Measurements from ENCODE around the gene SLC25A21.
"Not testable (repeated sequence)": the region's sequence is repeated elsewhere in the genome, so short reads cannot be mapped to it uniquely, and the experiment has no call there.

Gene SLC25A21

DNA sequence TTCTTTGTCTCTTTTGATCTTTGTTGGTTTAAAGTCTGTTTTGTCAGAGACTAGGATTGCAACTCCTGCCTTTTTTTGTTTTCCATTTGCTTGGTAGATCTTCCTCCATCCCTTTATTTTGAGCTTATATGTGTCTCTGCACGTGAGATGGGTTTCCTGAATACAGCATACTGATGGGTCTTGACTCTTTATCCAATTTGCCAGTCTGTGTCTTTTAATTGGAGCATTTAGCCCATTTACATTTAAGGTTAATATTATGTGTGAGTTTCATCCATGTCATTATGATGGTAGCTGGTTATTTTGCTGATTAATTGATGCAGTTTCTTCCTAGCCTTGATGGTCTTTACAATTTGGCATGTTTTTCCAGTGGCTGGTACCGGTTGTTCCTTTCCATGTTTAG lies 276.1 kb downstream of the SLC25A21 start:
- not testable (repeated sequence) for DNase-seq (ENCODE audit: low read depth in 2 of 2, low spot score in 1 of 2)

DNA sequence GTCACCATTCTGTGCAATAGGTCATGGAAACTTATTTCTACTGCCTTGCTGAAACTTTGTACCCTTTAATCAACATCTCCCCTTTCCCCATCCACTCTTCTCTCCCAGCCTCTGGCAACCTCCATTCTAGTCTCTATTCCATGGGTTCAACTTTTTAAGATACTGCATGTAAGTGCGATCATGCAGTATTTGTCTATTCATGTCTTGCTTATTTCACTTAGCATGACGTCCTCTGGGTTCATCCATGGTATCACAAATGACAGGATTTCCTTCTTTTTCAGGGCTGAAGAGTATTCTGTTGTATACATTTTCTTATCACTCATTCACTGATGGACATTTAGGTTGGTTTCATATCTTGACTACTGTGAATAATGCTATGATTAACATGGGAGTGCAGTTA lies 288.4 kb downstream of the SLC25A21 start:
- no peak for DNase-seq (ENCODE audit: low read depth in 2 of 2, low spot score in 1 of 2)

DNA sequence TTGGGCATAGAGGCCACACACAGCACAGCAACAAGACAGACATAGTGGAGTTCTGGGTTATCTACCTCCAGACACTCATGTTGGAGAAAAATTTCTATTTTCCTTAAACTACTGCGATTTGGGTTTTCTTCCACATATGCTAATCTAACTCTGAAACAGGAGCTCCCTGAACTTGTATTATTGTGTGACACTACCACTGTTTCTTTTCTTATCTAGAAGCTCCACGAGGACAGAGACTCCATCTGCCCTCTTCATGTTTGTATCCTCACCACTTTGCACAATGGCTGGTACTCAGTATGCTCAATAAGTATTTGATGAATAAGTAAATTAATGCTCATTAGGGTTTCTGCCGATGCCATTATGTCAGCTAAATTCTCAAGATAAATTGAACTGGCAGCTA lies 292.1 kb downstream of the SLC25A21 start:
- DNase-seq (ENCODE audit: low read depth in 2 of 2, low spot score in 1 of 2), result no peak

DNA sequence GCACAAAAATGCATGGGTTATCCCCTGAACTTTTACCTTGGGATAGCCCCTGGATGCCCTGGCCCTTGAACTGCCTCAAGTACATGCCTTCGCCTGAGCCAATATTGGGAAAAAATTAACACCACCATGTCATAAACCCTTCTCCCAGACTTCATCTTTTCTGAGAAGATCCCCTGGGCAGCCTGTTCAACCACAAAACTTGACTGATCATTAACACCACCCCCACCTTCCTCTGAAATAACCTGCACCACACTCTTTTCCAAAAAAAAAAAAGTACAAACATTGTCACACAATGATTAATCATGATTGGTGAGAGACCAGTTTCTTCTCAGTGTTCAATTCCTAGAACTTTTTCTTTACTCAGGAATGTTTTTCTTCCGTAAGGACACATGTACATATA lies 292.8 kb downstream of the SLC25A21 start:
- DNase-seq (ENCODE audit: low read depth in 2 of 2, low spot score in 1 of 2), result no peak

DNA sequence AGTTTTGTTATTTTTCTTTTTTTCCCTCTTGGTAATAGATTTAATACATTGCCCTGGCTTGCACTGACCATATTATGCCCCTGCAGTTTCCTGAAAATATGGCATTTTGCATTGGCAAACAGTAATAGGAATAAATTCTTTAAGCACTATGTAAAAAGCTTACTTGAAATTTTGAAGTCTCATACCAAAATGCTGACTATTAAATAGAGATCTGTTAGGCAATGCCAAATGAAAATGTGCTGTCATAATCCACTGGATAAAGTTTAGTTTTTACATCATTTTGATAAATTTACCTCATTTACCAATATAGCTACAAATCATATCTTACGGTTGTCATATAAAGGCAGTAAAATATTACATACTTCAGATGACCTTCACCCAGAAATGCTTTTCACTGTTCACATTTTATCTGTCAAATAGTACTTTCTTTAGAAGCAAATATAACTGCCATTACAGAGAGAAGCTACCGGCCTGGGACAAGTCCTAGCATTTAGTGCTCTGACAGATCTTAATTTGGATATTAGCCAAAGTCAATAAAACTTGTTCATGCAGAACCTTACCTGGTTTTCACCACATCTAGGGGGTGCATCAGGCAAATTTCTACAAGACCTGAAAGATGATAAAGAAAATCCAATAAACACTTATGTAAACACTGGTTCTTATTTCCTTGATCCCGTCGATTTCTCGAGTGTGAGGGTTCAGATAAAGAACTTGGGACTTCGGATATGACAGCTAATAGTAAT lies 297.8 kb downstream of the SLC25A21 start:
- no peak for DNase-seq (ENCODE audit: low read depth in 2 of 2, low spot score in 1 of 2)

DNA sequence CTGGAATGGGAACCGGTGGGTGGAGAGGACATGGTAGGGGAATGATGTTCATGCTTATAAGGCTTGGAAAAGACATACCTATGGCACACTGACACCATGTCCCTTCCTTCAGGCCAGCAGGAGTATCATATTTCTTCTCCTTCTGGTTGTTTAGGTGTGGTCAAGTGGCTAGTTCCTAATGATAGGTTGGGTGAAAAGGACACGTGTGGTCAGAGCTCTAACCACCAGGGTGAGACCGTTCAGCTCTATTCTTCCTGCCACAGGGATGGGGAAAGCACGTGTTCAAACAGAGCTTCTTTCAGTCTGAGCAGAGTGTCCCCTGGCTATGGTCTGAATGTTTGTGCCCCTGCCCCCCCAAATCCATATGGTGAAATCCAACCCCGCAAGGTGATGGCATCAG lies 301.6 kb downstream of the SLC25A21 start:
- no peak for DNase-seq (ENCODE audit: low read depth in 2 of 2, low spot score in 1 of 2)

DNA sequence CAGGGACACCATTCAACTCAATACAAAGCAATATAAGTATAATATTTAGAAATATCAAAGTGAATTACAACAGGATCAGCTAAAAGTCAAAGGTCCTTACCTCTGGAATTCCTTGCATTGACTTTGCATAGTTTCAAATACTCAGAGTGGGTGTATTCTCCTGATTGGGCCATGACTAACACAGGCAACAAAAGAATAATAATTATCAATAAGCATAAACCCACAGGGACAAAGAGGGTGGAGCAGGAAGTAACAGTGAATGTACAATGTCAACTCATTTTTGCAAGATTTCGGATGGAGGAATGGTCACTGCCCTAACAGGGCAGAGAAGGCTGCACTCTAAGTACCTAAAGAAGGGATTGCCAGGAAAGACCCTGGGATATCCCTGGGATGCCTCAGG lies 303.3 kb downstream of the SLC25A21 start:
- no peak for DNase-seq (ENCODE audit: low read depth in 2 of 2, low spot score in 1 of 2)

DNA sequence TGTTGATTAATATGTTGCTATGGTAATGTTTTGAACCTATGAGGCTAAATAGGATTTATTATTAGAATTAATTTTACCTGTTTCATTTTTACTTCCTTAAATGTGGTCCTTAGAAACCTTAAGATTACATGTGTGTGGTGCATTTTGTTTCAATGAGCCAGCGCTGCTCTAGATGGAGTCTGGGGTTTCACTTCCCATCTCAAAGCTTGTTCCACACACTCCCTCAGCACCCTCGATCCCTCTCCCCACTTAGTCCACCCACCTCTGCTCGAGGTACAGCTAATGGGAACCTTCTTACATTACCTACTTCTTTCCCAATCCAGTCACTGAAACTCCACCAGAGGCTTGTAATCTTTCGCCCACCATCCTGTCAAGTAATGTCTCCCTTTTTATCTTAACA lies 305.5 kb downstream of the SLC25A21 start:
- no peak for DNase-seq (ENCODE audit: low read depth in 2 of 2, low spot score in 1 of 2)

DNA sequence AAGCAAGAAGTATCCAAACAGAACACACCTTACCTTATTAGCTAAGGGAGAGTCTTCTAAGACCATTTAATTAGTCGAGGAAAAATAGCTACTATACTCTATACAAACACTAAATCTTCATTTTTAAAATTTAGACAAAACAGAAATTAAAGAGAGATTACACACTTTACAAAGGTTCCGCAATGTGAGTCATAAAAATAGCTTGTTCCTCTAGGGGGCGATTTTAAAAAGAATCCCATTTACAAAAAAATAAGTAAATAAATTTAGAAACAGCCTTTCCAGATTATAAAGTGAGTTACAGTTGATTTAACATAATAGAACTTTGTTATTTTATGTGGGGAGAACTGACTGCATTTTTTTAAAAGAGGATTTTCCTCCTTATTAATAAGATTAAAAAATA lies 309.1 kb downstream of the SLC25A21 start:
- DNase-seq (ENCODE audit: low read depth in 2 of 2, low spot score in 1 of 2), result no peak

DNA sequence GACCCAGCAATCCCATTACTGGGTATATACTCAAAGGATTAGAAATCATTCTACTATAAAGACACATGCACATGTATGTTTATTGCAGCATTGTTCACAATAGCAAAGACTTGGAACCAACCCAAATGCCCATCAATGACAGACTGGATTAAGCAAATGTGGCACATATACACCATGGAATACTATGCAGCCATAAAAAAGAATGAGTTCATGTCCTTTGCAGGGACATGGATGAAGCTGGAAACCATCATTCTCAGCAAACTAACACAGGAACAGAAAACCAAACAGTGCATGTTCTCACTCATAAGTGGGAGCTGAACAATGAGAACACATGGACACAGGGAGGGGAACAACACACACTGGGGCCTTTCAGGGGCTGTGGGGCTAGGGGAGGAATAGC lies 310.2 kb downstream of the SLC25A21 start:
- not testable (repeated sequence) for DNase-seq (ENCODE audit: low read depth in 2 of 2, low spot score in 1 of 2)

DNA sequence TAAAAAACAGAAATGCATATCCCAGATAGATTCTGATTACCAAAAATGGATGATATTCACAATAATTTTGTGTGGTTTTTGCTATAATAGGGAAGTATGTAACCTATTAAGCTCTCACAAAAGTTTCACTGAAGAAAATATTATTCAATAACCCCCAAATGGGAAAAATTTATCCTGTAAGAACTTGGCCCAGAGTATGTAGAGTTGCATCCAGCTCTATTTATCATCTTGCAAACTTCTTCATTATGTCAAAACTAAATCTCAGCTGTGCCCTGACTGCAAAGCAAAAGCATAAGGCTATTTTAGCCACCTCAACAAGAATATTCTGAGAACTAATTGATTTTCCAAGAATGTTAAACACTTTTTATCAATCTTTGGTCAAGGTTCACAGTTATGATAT lies 311.6 kb downstream of the SLC25A21 start:
- DNase-seq (ENCODE audit: low read depth in 2 of 2, low spot score in 1 of 2), result no peak

DNA sequence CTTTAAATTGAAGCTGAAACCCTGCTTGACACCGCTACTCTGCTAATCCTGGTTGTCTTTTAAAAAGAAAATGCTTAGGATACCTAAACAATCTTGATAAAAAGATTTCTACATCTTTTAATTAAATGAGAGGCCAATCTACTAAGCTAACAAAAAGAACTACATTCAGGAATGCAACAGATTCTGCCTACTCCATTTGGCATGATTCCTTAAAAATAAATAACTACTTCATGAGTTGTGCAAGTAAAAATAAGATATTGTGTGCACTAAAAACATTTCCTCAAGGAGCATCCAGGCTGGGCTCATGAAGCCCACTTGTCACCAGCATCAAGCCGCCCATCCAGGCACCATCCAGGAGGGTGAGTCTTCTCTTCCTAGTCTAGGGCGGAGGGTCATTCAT lies 313.3 kb downstream of the SLC25A21 start:
- no peak for DNase-seq (ENCODE audit: low read depth in 2 of 2, low spot score in 1 of 2)

DNA sequence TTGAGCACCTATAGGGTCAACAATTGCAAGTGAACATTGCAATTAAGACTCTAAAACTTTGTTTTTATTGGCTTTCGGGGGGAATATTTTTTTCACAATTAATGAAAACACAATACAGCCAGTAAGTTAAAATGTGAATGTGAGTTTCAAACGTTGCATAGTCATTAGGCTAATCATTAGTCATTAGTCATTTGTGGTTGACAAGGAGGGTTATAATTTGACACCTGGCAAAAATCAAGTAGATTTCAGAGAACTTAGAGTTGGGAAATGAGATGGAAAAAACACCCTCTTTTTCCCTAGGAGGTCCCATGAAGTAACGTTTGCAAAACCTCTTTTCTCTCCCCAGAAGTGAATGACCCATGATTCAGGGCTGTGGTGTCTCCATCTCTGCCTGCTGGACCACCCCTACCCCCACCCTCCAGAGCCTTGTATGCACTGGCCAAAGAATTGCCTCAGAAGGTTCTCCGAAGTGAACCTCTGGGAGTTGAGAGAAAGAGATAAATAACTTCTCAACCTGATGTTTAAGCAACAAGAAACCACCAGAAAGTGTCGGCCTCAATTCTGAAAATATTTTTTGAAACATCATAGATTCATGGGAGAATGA lies 314.5 kb downstream of the SLC25A21 start:
- DNase-seq (ENCODE audit: low read depth in 2 of 2, low spot score in 1 of 2), result no peak

DNA sequence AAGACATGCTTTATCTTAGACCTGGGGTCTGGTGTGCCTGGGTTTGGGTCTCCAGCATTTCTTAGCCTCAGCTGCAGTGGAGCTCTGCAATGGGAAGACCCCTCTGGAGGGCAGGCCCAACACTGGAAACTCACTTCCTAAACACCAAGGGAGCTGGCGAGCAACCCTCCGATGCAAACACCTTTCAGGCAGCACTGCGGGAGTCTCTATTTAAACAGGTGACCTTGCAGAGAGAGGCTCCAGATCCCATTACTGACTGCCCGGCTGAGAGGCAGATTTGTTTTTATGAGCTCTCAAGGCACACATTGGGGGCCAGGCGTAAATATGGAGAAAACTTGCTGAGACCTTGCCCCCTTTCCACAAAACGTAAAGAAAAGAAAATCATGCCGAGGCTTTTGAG lies 315.3 kb downstream of the SLC25A21 start:
- no peak for DNase-seq (ENCODE audit: low read depth in 2 of 2, low spot score in 1 of 2)

DNA sequence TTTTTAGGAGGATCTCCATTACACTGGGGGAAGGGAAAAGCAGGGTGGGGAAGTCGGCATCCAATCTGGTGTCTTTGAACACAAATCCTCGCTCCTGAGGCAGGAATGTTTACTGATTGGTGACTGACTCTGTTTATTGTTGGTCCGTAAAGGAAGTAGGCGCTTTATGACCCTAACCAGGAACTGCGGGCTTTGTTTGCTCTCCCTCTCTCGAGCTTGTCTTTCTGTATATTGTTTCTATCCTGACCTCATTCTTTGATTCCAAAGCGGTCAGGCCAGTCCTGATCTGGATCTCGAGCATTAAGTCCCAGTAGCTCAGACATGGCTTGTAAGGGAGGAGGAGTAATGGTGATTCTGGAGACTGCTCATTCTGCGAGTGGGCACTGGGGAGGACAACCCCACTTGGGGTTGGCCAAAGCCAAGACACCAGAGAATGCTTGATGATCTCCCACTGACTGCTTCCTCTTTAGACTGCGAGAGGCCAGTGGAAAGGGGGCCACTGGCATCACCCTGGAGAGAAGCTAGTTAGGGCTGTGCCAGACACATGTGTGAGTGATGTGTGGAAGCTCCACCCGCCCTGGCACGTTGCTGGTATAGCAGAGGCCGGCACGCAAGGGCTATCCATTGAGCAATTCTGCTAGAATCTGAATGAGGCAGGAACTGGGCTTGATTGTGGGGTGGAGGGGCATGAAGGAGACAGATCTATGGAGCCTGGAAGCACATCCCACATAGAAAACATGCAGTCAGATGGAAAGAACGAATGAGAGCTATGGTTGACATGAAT lies 316.1 kb downstream of the SLC25A21 start:
- DNase-seq (ENCODE audit: low read depth in 2 of 2, low spot score in 1 of 2), result no peak

DNA sequence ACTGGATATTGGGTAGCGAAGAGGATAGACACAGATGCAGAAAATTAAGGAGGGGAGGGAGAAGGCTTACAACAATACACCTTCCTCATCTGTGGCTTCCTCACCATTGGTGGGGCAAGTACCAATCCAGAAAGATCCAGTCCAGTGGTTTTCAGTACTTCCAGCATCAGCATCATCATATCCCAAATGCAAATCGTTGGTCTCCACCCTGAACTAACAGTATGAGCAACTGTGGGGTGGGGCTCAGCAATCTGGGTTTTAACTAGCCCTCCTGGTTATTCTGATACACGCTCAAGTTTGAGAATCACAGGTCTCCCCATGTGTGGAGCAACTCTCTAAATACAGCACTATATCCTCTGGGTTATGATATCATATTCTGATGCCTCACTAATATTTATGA lies 317.0 kb downstream of the SLC25A21 start:
- no peak for DNase-seq (ENCODE audit: low read depth in 2 of 2, low spot score in 1 of 2)

DNA sequence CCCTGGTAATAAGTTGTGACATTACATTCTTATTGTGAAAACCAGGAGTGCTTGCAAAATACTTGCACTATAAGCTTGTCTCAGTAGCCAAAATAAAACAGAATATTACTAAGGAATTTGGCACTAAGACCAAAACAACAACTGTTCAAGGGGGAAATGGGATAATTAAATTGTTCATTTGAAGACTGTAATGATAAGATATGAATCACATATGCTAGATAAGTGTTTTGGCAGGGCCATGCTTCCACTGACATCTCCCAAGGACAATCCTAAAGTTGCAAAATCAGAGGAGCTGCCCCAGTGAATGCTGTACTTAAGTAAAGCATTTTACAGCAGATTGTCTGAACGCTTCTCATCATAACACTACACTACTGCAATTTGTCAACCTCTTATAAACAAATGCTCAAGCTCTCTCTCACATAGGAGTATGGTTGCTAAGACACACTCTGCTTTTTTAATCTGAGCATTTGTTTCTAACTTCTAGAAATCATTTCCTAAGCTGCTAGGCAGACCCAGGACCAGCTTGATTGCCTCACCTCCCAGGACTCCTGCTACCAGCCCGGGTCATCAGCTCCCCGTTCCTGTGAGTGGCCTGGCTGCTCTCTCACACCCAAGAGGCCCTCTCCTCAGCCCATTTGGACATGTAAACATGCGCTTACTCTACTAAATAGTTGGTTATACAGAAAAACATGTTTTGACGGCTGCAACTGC lies 319.3 kb downstream of the SLC25A21 start:
- DNase-seq (ENCODE audit: low read depth in 2 of 2, low spot score in 1 of 2), result no peak

DNA sequence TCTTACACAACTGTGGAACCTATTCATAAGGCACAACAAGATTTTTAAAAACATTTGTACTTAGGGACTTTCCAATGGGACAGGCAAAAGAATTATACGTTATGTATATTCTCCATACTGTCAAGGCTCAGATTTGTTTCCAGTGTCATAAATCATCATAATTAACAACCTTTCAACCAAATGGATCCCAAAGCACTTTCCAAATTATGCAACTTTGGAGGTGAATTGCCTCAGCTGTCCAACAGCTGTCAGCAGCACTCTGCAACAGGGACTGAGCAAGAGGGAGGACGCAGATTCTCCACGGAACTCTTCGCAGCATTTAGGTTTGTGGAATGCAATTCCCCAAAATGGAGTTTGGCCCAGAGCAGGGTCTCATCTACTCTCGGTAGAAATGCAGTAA lies 324.2 kb downstream of the SLC25A21 start:
- DNase-seq (ENCODE audit: low read depth in 2 of 2, low spot score in 1 of 2), result no peak

DNA sequence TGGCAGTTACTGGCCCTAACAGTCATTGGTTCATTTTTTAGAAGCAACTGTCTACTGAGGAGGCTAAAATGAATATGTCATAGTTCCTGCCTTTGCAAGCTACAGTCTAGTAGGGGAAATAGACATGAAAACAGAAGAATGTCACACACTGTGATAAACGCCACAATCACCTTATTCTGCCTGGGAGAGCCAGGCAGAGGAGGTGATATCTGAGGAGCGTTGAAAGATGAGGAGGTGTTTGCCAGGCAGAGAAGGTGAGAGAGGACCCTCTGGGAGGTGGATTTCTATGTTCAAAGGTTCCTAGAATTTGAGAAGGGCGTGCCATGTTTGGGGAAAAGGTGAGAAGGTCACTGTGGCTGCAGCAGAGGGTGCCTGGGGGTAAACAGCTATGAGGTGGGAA lies 325.0 kb downstream of the SLC25A21 start:
- DNase-seq (ENCODE audit: low read depth in 2 of 2, low spot score in 1 of 2), result no peak

DNA sequence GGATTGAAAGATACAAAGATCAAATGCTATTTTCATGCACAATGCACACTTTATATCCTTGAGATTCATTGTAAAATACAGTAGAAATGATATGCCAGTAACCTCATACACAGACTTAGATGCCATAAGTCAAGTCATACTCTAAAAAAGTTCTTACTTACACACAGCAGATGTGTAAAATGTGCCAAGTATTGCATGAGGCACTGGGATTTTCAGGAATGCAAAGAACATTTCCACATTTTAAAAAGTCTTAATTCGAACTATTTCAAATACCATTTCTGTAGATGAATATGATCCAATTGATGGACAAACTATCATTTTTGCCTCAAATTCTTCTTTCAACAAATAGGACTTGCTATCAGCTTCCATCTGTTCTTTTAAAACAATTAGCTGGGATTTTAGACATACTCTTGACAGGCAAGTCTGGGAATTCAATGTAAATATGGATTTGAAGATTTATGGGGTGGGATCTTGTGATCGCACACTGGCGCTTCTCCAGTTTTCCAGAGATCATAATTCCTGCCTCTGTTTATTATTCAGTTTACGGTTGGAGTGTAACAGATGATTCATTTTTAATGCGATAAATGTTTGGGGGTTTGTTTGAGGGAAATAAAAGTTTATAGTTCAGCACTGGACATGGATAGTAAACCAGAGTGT lies 326.9 kb downstream of the SLC25A21 start:
- no peak for DNase-seq (ENCODE audit: low read depth in 2 of 2, low spot score in 1 of 2)
